DMS53 treated with DMSO at 0.1 percent for 48 hours (cell line): ENCODE results near the gene MCF2L2.
"Not testable (repeated sequence)": the region's sequence is repeated elsewhere in the genome, so short reads cannot be mapped to it uniquely, and the experiment has no call there.

ENCODE experiments used
- DNase-seq: peaks from one replicate; lab custom pipeline; 2025; ENCODE audit not compliant: unreplicated experiment; lab: John Stamatoyannopoulos, UW

Gene MCF2L2

GRCh38 chr3:183182732-183183610, 245.4 kb downstream of the MCF2L2 start:
- DNase-seq = no peak

- no peak for DNase-seq
These were observed 246.3 kb downstream of the MCF2L2 start for GRCh38 chr3:183182073-183182472.

GRCh38 chr3:183181606-183182005, 246.8 kb downstream of the MCF2L2 start:
- DNase-seq = no peak

- DNase-seq = no peak
These were observed 247.6 kb downstream of the MCF2L2 start for GRCh38 chr3:183180784-183181295.

GRCh38 chr3:183180110-183180783, 248.2 kb downstream of the MCF2L2 start:
- no peak for DNase-seq

GRCh38 chr3:183179550-183179908, 248.9 kb downstream of the MCF2L2 start:
- DNase-seq = not testable (repeated sequence)

GRCh38 chr3:183178833-183179549, 249.4 kb downstream of the MCF2L2 start:
- DNase-seq = no peak

- no peak for DNase-seq
These were observed 249.9 kb downstream of the MCF2L2 start for GRCh38 chr3:183178512-183178832.

- no peak for DNase-seq
These were observed 256.3 kb downstream of the MCF2L2 start for GRCh38 chr3:183172051-183172639.

GRCh38 chr3:183167975-183168374, 260.4 kb downstream of the MCF2L2 start:
- not testable (repeated sequence) for DNase-seq

GRCh38 chr3:183163563-183163962, 264.9 kb downstream of the MCF2L2 start:
- DNase-seq = no peak

GRCh38 chr3:183161552-183162336, 266.7 kb downstream of the MCF2L2 start:
- DNase-seq = no peak

- DNase-seq = no peak
These were observed 267.8 kb downstream of the MCF2L2 start for GRCh38 chr3:183160616-183161015.

GRCh38 chr3:183159333-183159732, 269.1 kb downstream of the MCF2L2 start:
- DNase-seq = no peak

GRCh38 chr3:183158551-183159006, 269.8 kb downstream of the MCF2L2 start:
- DNase-seq = no peak

- DNase-seq = no peak
These were observed 270.3 kb downstream of the MCF2L2 start for GRCh38 chr3:183158113-183158512.

- DNase-seq = no peak
These were observed 272.2 kb downstream of the MCF2L2 start for GRCh38 chr3:183156266-183156665.

GRCh38 chr3:183155499-183155898, 272.9 kb downstream of the MCF2L2 start:
- no peak for DNase-seq

- DNase-seq = no peak
These were observed 275.0 kb downstream of the MCF2L2 start for GRCh38 chr3:183153210-183153950.
